ENCODE measurements around the gene VTI1A. TPM values are rescaled to one million over a fixed set of nuclear protein-coding genes. Genes with fewer than 3 reads are reported as not detected.

VTI1A gene
- total and polyA plus RNA-seq, 2 of the 4 experiments (the other 2 are of a cell fraction) = 9.7 to 24.9 TPM

GRCh38 chr10:112456533-112456932, 9.5 kb downstream of the VTI1A start:
- H3K9me1 ChIP-seq (ENCODE audit: insufficient read depth, low read length) = peaks cover 3% of the 10 kb centered on the region; the same call in 1 of the 2 replicates
- WGBS, 2 experiments (ENCODE audit: extremely low coverage in 2 of 2, insufficient read length in 1 of 2) = no CpG with 5 or more reads among the region's 2 CpGs

More at GRCh38 chr10:112456533-112456932, 9.5 kb downstream of the VTI1A start:
- Histone ChIP-seq H3K4ac (ENCODE audit: low read depth, low read length) (no peak overlapping the region), H2BK15ac (ENCODE audit: low read depth, low read length) (no peak overlapping the region), H2AK9ac (replicated peaks; ENCODE audit: low read depth, low read length, poor library complexity) (no peak overlapping the region), H4K91ac (ENCODE audit: insufficient read depth, low read depth, low read length) (no peak overlapping the region), H2AFZ (replicated peaks; ENCODE audit: low read length, poor library complexity) (no peak overlapping the region), H3K36me3 (ENCODE audit: control insufficient read depth, insufficient read depth, low read length) (peaks cover 2% of the 10 kb centered on the region), H3K18ac (ENCODE audit: low read depth, low read length) (no peak overlapping the region), H3K9ac (ENCODE audit: low read depth, low read length) (no peak overlapping the region), H3K27me3 (ENCODE audit: control insufficient read depth, insufficient read depth, low read length) (no peaks in the 10 kb centered on the region), H3K27ac (ENCODE audit: insufficient read depth, low read length) (no peak overlapping the region), H2AK5ac (ENCODE audit: low read depth, low read length) (no peak overlapping the region), H3K4me1 (ENCODE audit: control insufficient read depth, insufficient read depth, low read length) (0 out of 2 replicates have a peak, but pooled peaks cover 2% of the 10 kb centered on the region), H3K9me3 (ENCODE audit: control insufficient read depth, insufficient read depth, low read length) (no peaks in the 10 kb centered on the region), H3K4me3 (ENCODE audit: insufficient read depth, low read depth, low read length) (no peak overlapping the region), H3K56ac (ENCODE audit: extremely low read depth, insufficient read depth, low read length) (no peak overlapping the region), H3K79me1 (ENCODE audit: low read depth in 1 of 2, low read length in 2 of 2) (peaks cover 28 to 30% of the 10 kb centered on the region in 2 experiments), H2BK120ac (ENCODE audit: low read depth, low read length) (no peak overlapping the region), H3K23ac (ENCODE audit: low read depth, low read length) (no peak overlapping the region), H3K4me2 (ENCODE audit: low read depth, low read length) (no peak overlapping the region), H2BK5ac (ENCODE audit: low read depth, low read length, poor library complexity, severe bottlenecking) (no peak overlapping the region), H4K20me1 (ENCODE audit: insufficient read depth, low read length) (no peaks in the 10 kb centered on the region), H2BK20ac (ENCODE audit: low read depth, low read length) (no peak overlapping the region), H4K8ac (ENCODE audit: low read depth in 2 of 2, low read length in 2 of 2) (no peak overlapping the region), H3K14ac (replicated peaks; ENCODE audit: low read depth, low read length) (no peak overlapping the region), H4K5ac (ENCODE audit: low read depth, low read length) (no peak overlapping the region)
- ChIA-PET POLR2A (ENCODE audit: unreplicated experiment) (no interaction called here), CTCF (interaction anchor here (0.6 to 1.1 kb wide), 2 partner anchors 15 to 80 kb away, joined by 3 to 4 read pairs; no protein-coding TSS in a partner anchor)
- no TSS peak for BruUV-seq (replicated peaks)
- in situ Hi-C loops (cut with MboI; ENCODE audit: low sequenced_read_pairs) (no loop called here), intact Hi-C loops (cut with micrococcal nuclease) (no loop called here), dilution Hi-C loops (cut with HindIII; ENCODE audit: low sequenced_read_pairs, unreplicated experiment) (no loop called here)
- ATAC-seq (ENCODE audit: low read depth) (no peak), DNase-seq (no peak)
- no peak for TF ChIP-seq CHD1 (IDR thresholded peaks at IDR 0.05; ENCODE audit: low read depth, low read length)
- TF ChIP-seq ELK1 (IDR thresholded peaks at IDR 0.05; ENCODE audit: borderline replicate concordance, low read depth, low read length) = no peak
- TF ChIP-seq BHLHE40 (IDR thresholded peaks at IDR 0.05; ENCODE audit: low read depth, low read length) = no peak
- TF ChIP-seq RCOR1 (IDR thresholded peaks at IDR 0.05; ENCODE audit: insufficient replicate concordance, low read length) = no peak
- TF ChIP-seq SMC3 (IDR thresholded peaks at IDR 0.05; ENCODE audit: low read depth, low read length) = no peak
- TF ChIP-seq RFX5 (IDR thresholded peaks at IDR 0.05; ENCODE audit: low read depth, low read length) = no peak
- TF ChIP-seq POLR2A (IDR thresholded peaks at IDR 0.05; ENCODE audit: low read depth, low read length) = no peak
- no peak for TF ChIP-seq CEBPB (IDR thresholded peaks at IDR 0.05; ENCODE audit: low read depth, low read length)
- TF ChIP-seq MAFK (IDR thresholded peaks at IDR 0.05; ENCODE audit: low read depth, low read length) = no peak
- TF ChIP-seq NFE2L2 (IDR thresholded peaks at IDR 0.05; ENCODE audit: low read depth, low read length) = no peak
- no peak for TF ChIP-seq CTCF (conservative IDR thresholded peaks at IDR 0.05; ENCODE audit: low read depth, low read length)
- no peak for TF ChIP-seq USF2 (IDR thresholded peaks at IDR 0.05; ENCODE audit: low read depth, low read length)
- no peak for TF ChIP-seq FOS (IDR thresholded peaks at IDR 0.05; ENCODE audit: low read depth, low read length)

Data from IMR-90 (cell line).